Measurements from ENCODE around the gene KCTD11. TPM values are rescaled to one million over a fixed set of nuclear protein-coding genes. Genes with fewer than 3 reads are reported as not detected.

KCTD11 gene
- total and polyA plus RNA-seq, 10 of the 15 experiments (the other 5 are each of a cell fraction or from before 2014, with no cell fraction given), result 0.05 to 7.3 (median 2.9) TPM

GRCh38 chr17:7403043-7403726 is 51.2 kb downstream of the KCTD11 start:
- TF ChIP-seq HDAC6 (IDR thresholded peaks at IDR 0.05; ENCODE audit: unreplicated experiment), result no peak
- TF ChIP-seq JUNB (IDR thresholded peaks at IDR 0.05), result no peak
- no peak for TF ChIP-seq ELK1 (IDR thresholded peaks at IDR 0.05; ENCODE audit: low read depth, low read length)
- no peak for TF ChIP-seq CHD4 (IDR thresholded peaks at IDR 0.05)
- no peak for TF ChIP-seq ESRRA (IDR thresholded peaks at IDR 0.05; ENCODE audit: low read length)
- TF ChIP-seq SP1 (IDR thresholded peaks at IDR 0.05; ENCODE audit: low read depth, low read length), result no peak
- TF ChIP-seq, protein P1, sequence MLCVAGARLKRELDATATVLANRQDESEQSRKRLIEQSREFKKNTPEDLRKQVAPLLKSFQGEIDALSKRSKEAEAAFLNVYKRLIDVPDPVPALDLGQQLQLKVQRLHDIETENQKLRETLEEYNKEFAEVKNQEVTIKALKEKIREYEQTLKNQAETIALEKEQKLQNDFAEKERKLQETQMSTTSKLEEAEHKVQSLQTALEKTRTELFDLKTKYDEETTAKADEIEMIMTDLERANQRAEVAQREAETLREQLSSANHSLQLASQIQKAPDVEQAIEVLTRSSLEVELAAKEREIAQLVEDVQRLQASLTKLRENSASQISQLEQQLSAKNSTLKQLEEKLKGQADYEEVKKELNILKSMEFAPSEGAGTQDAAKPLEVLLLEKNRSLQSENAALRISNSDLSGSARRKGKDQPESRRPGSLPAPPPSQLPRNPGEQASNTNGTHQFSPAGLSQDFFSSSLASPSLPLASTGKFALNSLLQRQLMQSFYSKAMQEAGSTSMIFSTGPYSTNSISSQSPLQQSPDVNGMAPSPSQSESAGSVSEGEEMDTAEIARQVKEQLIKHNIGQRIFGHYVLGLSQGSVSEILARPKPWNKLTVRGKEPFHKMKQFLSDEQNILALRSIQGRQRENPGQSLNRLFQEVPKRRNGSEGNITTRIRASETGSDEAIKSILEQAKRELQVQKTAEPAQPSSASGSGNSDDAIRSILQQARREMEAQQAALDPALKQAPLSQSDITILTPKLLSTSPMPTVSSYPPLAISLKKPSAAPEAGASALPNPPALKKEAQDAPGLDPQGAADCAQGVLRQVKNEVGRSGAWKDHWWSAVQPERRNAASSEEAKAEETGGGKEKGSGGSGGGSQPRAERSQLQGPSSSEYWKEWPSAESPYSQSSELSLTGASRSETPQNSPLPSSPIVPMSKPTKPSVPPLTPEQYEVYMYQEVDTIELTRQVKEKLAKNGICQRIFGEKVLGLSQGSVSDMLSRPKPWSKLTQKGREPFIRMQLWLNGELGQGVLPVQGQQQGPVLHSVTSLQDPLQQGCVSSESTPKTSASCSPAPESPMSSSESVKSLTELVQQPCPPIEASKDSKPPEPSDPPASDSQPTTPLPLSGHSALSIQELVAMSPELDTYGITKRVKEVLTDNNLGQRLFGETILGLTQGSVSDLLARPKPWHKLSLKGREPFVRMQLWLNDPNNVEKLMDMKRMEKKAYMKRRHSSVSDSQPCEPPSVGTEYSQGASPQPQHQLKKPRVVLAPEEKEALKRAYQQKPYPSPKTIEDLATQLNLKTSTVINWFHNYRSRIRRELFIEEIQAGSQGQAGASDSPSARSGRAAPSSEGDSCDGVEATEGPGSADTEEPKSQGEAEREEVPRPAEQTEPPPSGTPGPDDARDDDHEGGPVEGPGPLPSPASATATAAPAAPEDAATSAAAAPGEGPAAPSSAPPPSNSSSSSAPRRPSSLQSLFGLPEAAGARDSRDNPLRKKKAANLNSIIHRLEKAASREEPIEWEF (IDR thresholded peaks at IDR 0.05; ENCODE audit: insufficient replicate concordance, low read depth, low read length), result no peak
- DNase-seq (ENCODE audit: low read depth, low spot score) (no peak), FAIRE-seq (no peak), ATAC-seq (peak; percentile 4; the same call in 2 of the 3 replicates)
- peaks cover 0 to 6% of the 10 kb centered on the region in 2 experiments; a peak in 2 of 4 replicates for H3K27me3 ChIP-seq (replicated peaks in 1 of 2; ENCODE audit: control insufficient read depth in 2 of 2, insufficient read depth in 2 of 2, low read length in 1 of 2)
- peaks cover 3% of the 10 kb centered on the region; the same call in 1 of the 2 replicates for H3K4me1 ChIP-seq (ENCODE audit: control insufficient read depth, insufficient read depth, low read length)
- ChIA-PET RAD21 (ENCODE audit: unreplicated experiment) (interaction anchor here (0.8 to 2.2 kb wide), 8 partner anchors 9 to 284 kb away, joined by 3 to 13 read pairs (median 5); partner anchors contain the start of genes ACADVL, PLSCR3, SAT2 and TMEM102), CTCF (interaction anchor here (0.8 to 2.1 kb wide), 4 partner anchors 32 to 157 kb away, joined by 3 to 8 read pairs (median 4); partner anchors contain the start of genes ACAP1 and TMEM102), POLR2A (interaction anchor here (0.5 to 2.7 kb wide), 15 partner anchors 8 to 284 kb away, joined by 3 to 23 read pairs (median 6); partner anchors contain the start of genes ACAP1, CD68, FGF11 and NEURL4), SMC1A (ENCODE audit: uncharacterized antibody, unreplicated experiment) (interaction anchor here (1.2 to 2.2 kb wide), 5 partner anchors 31 to 83 kb away, joined by 3 to 8 read pairs (median 4); partner anchors contain the start of gene TMEM102)
- intact Hi-C loops (cut with micrococcal nuclease; ENCODE audit: unreplicated experiment) (loop anchor here (5.0 kb wide), 1 partner anchor 34 kb away; the partner anchor contains the start of genes FGF11 and TMEM102), in situ Hi-C loops (cut with MboI) (no loop called here)
- H3K4me2 ChIP-seq (ENCODE audit: control insufficient read depth, insufficient read depth), result peak overlapping the region; percentile 70
- H3K36me3 ChIP-seq (ENCODE audit: control insufficient read depth in 2 of 2, insufficient read depth in 2 of 2, low read length in 1 of 2), result no peaks in the 10 kb centered on the region
- peak overlapping the region; percentile 86 for H2AFZ ChIP-seq (ENCODE audit: control insufficient read depth, low read depth, low read length)
- peak overlapping the region; percentile 85 for H3K4me3 ChIP-seq
- H3K27ac ChIP-seq (ENCODE audit: control insufficient read depth, insufficient read depth), result peak overlapping the region; percentile 50
- H3K79me2 ChIP-seq (ENCODE audit: control insufficient read depth, insufficient read depth, low read length), result peaks cover 2% of the 10 kb centered on the region
- WGBS (ENCODE audit: insufficient coverage, insufficient replicate concordance, low lambda C conversion rate, missing lambda C conversion rate), result 15% methylated on average over 10 of the region's 16 CpGs
- H3K9me3 ChIP-seq (replicated peaks; ENCODE audit: control insufficient read depth, insufficient read depth, low read length), result no peaks in the 10 kb centered on the region
- no peaks in the 10 kb centered on the region for H4K20me1 ChIP-seq (ENCODE audit: control insufficient read depth, insufficient read depth)
- peak overlapping the region; percentile 87 for H3K9ac ChIP-seq (ENCODE audit: control insufficient read depth, insufficient read depth, low read length)
- BruUV-seq (replicated peaks), result TSS peak; percentile 91

Data from GM12878 (cell line).